Measurements from ENCODE around the gene PTPRM. TPM values are rescaled to one million over a fixed set of nuclear protein-coding genes. Genes with fewer than 3 reads are reported as not detected.

PTPRM gene
- total RNA-seq, 1 donor from 2014 or later = 131 TPM

GRCh38 chr18:7575465-7576028 is 8.4 kb downstream of the PTPRM start:
- Mint-ChIP-seq H3K36me3 (ENCODE audit: low read depth) (no peaks in the 10 kb centered on the region), H3K9me3 (ENCODE audit: low read depth) (peaks cover 2% of the 10 kb centered on the region), H3K27ac (ENCODE audit: unreplicated experiment) (peak overlapping the region; percentile 92), H3K27me3 (ENCODE audit: low read depth) (no peaks in the 10 kb centered on the region), H3K4me1 (ENCODE audit: low read depth) (peaks cover 75% of the 10 kb centered on the region), H3K4me3 (ENCODE audit: unreplicated experiment) (no peak overlapping the region)
- no peak for DNase-seq (ENCODE audit: low spot score)
- TF ChIP-seq CTCF (IDR thresholded peaks at IDR 0.05) = no peak

GRCh38 chr18:7576077-7576476 is 9.0 kb downstream of the PTPRM start:
- no peaks in the 10 kb centered on the region for H3K36me3 Mint-ChIP-seq (ENCODE audit: low read depth)
- H3K4me3 Mint-ChIP-seq (ENCODE audit: unreplicated experiment) = no peak overlapping the region
- no peak for TF ChIP-seq CTCF (IDR thresholded peaks at IDR 0.05)
- DNase-seq (ENCODE audit: low spot score) = no peak
- peaks cover 70% of the 10 kb centered on the region for H3K4me1 Mint-ChIP-seq (ENCODE audit: low read depth)
- no peaks in the 10 kb centered on the region for H3K27me3 Mint-ChIP-seq (ENCODE audit: low read depth)
- H3K9me3 Mint-ChIP-seq (ENCODE audit: low read depth) = no peaks in the 10 kb centered on the region
- H3K27ac Mint-ChIP-seq (ENCODE audit: unreplicated experiment) = peak overlapping the region; percentile 92

- Mint-ChIP-seq H3K36me3 (ENCODE audit: low read depth) (no peaks in the 10 kb centered on the region), H3K9me3 (ENCODE audit: low read depth) (no peaks in the 10 kb centered on the region), H3K4me3 (ENCODE audit: unreplicated experiment) (no peak overlapping the region), H3K4me1 (ENCODE audit: low read depth) (peaks cover 66% of the 10 kb centered on the region), H3K27ac (ENCODE audit: unreplicated experiment) (peak overlapping the region; percentile 69), H3K27me3 (ENCODE audit: low read depth) (no peaks in the 10 kb centered on the region)
- TF ChIP-seq CTCF (IDR thresholded peaks at IDR 0.05) = no peak
- DNase-seq (ENCODE audit: low spot score) = no peak
Observed at GRCh38 chr18:7576685-7577084, 9.6 kb downstream of the PTPRM start.

- H3K4me3 Mint-ChIP-seq (ENCODE audit: unreplicated experiment) = peak overlapping the region; percentile 11
- H3K9me3 Mint-ChIP-seq (ENCODE audit: low read depth) = peaks cover 3% of the 10 kb centered on the region
- no peak for DNase-seq (ENCODE audit: low spot score)
- TF ChIP-seq CTCF (IDR thresholded peaks at IDR 0.05) = no peak
- H3K27ac Mint-ChIP-seq (ENCODE audit: unreplicated experiment) = peak overlapping the region; percentile 93
- no peaks in the 10 kb centered on the region for H3K27me3 Mint-ChIP-seq (ENCODE audit: low read depth)
- H3K36me3 Mint-ChIP-seq (ENCODE audit: low read depth) = peaks cover 2% of the 10 kb centered on the region
- H3K4me1 Mint-ChIP-seq (ENCODE audit: low read depth) = peaks cover 65% of the 10 kb centered on the region
Observed at GRCh38 chr18:7577706-7578105, 10.6 kb downstream of the PTPRM start.

- no peak overlapping the region for H3K4me3 Mint-ChIP-seq (ENCODE audit: unreplicated experiment)
- H3K36me3 Mint-ChIP-seq (ENCODE audit: low read depth) = peaks cover 2% of the 10 kb centered on the region
- H3K27me3 Mint-ChIP-seq (ENCODE audit: low read depth) = no peaks in the 10 kb centered on the region
- H3K4me1 Mint-ChIP-seq (ENCODE audit: low read depth) = peaks cover 67% of the 10 kb centered on the region
- peak overlapping the region; percentile 75 for H3K27ac Mint-ChIP-seq (ENCODE audit: unreplicated experiment)
- no peak for TF ChIP-seq CTCF (IDR thresholded peaks at IDR 0.05)
- DNase-seq (ENCODE audit: low spot score) = no peak
- H3K9me3 Mint-ChIP-seq (ENCODE audit: low read depth) = peaks cover 3% of the 10 kb centered on the region
Observed at GRCh38 chr18:7579176-7579917, 12.2 kb downstream of the PTPRM start.
